GM10248 (cell line): ENCODE measurements around the gene XRCC6.
"Not testable (repeated sequence)": the region's sequence is repeated elsewhere in the genome, so short reads cannot be mapped to it uniquely, and the experiment has no call there.

Experiments
- CTCF ChIA-PET: fragments of 300-600 bp; sonication (Branson Sonifier 250); formaldehyde crosslinking; extraction: SDS; loops from one replicate; lab custom pipeline; 2021; ENCODE audit warnings: antibody characterized with exemption; lab: Yijun Ruan, JAX
- POLR2A ChIA-PET: fragments of 350-650 bp; sonication (Branson Sonifier 250); formaldehyde crosslinking; extraction: SDS; loops from one replicate; lab custom pipeline; 2020; ENCODE audit warnings: antibody characterized with exemption; lab: Yijun Ruan, JAX
- DNase-seq: peaks from one replicate; pipeline ENCODE4 v3.0.0; 2012; ENCODE audit errors: extremely low spot score
- TF ChIP-seq, protein P1 (sequence below): IDR thresholded peaks from 2 replicates; pipeline ENCODE4 v1.5.1; 2012; ENCODE audit warnings: mild to moderate bottlenecking, low read depth; ENCODE audit errors: extremely low read depth, missing control alignments, control extremely low read depth

XRCC6 gene

DNA sequence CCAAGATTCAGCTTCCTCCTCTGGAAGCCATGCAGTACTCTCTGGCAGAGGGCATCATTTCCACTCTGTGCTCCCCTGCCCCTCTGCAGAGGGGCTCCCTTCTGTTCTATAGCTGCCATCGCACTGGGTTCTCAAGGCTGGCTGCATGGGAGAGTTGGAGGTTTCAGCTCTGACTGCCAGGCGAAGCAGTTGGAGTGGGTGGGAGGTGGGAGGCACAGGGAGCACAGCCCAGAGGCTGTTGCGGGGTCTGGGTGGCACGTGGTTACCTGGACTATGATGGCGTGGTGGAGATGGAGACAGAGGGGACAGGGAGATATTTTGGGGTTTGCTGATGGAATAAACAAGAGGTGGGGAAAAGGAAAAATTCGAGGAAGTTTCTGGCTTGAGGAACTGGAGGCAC, 36.2 kb upstream of the XRCC6 start:
- TF ChIP-seq, protein P1, sequence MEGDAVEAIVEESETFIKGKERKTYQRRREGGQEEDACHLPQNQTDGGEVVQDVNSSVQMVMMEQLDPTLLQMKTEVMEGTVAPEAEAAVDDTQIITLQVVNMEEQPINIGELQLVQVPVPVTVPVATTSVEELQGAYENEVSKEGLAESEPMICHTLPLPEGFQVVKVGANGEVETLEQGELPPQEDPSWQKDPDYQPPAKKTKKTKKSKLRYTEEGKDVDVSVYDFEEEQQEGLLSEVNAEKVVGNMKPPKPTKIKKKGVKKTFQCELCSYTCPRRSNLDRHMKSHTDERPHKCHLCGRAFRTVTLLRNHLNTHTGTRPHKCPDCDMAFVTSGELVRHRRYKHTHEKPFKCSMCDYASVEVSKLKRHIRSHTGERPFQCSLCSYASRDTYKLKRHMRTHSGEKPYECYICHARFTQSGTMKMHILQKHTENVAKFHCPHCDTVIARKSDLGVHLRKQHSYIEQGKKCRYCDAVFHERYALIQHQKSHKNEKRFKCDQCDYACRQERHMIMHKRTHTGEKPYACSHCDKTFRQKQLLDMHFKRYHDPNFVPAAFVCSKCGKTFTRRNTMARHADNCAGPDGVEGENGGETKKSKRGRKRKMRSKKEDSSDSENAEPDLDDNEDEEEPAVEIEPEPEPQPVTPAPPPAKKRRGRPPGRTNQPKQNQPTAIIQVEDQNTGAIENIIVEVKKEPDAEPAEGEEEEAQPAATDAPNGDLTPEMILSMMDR: no peak
- POLR2A ChIA-PET: no interaction called here
- no peak for DNase-seq
- CTCF ChIA-PET: no interaction called here

DNA sequence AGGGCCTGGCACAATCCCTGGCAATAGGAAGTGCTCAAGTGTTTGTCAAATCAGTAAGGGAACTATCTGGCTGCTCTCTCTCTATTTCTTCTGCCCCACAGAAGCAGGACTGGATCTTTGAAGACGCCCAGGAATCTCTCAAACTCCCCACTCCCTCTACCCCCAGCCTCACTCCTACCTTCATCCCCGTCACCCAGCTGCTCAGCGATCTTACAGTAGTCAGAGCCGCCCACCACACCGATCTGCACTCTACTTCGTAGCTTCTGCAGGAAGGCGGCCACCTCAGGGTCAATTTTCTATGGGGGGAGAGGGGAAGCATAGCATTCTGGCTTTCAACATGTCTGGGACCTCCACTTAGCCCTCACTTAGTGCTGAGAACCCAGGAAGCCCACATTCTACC, 35.2 kb upstream of the XRCC6 start:
- no peak for DNase-seq
- ChIA-PET POLR2A (interaction anchor here (0.5 to 1.0 kb wide), 2 partner anchors 85 to 286 kb away, joined by 3 to 8 read pairs; no protein-coding TSS in a partner anchor), CTCF (no interaction called here)
- TF ChIP-seq, protein P1: no peak

DNA sequence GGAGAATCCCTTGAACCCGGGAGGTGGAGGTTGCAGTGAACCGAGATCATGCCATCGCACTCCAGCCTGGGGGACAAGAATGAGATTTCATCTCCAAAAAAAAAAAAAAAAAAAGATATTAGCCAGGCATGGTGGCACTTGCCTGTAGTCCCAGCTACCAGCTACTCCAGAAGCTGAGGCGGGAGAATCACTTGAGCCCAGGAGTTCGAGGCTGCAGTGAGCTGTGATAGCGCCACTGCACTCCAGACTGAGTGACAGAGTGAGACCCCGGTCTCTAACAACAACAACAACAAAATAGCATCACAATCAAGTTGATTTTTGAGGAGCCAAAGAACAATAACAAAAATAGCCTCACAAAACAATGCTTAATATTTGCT, 33.8 kb upstream of the XRCC6 start:
- TF ChIP-seq, protein P1: no peak
- POLR2A ChIA-PET: no interaction called here
- CTCF ChIA-PET: no interaction called here
- no peak for DNase-seq

DNA sequence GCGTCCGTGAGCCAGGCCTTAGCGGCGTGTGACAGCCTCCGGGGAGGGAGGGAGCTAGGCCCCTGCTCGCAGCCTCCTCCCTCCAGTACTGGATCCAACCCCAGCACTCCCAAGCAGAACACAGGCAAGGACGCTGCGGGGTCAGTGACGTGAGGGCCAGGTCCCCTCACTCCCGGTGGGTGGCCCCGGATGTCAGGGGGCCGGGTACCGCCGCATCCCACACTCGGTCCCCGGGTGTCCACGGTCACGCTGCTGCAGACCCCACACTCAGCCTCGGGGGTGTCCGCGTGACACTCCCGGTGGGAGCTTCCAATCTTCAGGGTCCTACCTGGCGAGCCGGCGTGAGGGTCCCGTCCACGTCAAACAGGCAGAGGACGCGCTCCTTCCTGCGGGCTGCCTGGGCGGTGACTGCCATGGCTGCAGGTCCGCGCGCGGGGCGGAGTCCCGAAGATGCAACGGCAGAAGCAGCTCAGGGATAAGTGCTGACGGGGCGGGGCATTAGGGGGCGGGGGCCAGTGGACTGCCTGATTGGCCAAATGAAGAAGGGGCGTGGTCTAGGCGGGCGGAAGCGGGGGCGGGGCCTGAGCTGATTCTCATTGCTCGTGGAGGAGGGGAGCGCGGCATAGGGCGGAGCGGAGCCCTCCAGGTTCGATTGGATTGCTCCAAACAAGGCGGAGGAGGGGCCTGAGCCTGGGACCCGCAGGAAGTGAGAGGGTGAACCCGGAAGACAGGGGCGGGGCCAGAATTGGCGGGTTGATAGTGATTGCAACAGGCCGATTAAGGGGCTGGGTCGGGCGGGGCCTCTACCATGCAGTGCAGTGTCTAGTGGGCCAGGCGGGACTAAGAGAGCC, 31.5 kb upstream of the XRCC6 start, which contains the start of gene PMM1:
Gene PMM1 (minus strand): TSS at position 450 of the 851 bp plus-strand sequence. CDS start 35 bp downstream, at position 415.
- TF ChIP-seq, protein P1: no peak
- DNase-seq: peak; percentile 99
- ChIA-PET POLR2A (interaction anchor here (0.5 to 1.7 kb wide), 12 partner anchors 11 to 1009 kb away, joined by 3 to 8 read pairs (median 4); partner anchors contain the start of genes DESI1, RANGAP1, TEF and TOB2), CTCF (interaction anchor here (0.6 to 2.2 kb wide), 14 partner anchors 9 to 393 kb away, joined by 3 to 7 read pairs (median 4); no protein-coding TSS in a partner anchor)

DNA sequence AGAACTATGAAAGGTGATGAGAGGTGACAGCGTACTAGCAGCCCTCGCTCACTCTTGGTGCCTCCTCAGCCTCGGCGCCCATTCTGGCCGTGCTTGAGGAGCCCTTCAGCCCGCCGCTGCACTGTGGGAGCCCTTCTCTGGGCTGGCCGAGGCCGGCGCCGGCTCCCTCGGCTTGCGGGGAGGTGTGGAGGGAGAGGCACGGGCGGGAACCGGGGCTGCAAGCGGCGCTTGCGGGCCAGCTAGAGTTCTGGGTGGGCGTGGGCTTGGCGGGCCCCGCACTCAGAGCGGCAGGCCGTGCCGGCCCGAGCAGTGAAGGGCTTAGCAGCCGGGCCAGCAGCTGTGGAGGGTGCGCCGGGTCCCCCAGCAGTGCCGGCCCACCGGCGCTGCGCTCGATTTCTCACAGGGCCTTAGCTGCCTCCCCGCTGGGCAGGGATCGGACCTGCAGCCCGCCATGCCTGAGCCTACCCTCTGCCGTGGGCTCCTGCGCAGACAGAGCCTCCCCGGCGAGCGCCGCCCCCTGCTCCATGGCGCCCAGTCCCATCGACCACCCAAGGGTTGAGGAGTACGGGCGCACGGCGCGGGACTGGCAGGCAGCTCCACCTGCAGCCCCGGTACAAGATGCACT, 27.6 kb upstream of the XRCC6 start:
- POLR2A ChIA-PET, DNase-seq: not testable (repeated sequence)
- CTCF ChIA-PET: interaction anchor here (1.2 kb wide), 1 partner anchor 36 kb away, joined by 3 read pairs; no protein-coding TSS in a partner anchor

DNA sequence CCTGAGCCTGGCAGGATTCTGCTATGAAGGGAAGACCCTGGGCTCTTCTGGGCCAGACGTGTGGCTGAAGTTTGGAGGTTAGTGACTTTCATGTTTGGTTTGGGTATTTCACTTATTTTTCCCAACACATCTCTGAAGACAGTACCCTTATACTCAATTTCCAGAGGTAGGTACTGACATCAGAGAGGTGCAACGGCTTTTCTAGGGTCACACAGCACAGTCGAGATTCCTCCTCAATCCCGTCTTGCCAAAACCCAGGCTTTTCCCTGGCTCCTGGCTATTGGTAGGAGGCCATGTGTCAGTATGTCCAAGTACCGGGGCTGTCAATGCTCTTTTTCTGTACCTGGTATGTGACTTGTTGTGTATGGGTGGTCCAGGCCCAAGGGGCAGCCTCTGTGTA, 25.4 kb upstream of the XRCC6 start:
- POLR2A ChIA-PET: no interaction called here
- DNase-seq: no peak
- CTCF ChIA-PET: interaction anchor here (1.2 kb wide), 1 partner anchor 25 kb away, joined by 3 read pairs; no protein-coding TSS in a partner anchor
- TF ChIP-seq, protein P1: no peak
